B cell (primary cell): ENCODE measurements around the gene ANKRD33B.

Source experiments
- EZH2 ChIP-seq: IDR thresholded peaks from 2 replicates; pipeline ENCODE4 v1.6.1; 2012; ENCODE audit warnings: borderline replicate concordance, low read depth, mild to moderate bottlenecking, moderate library complexity, low read length; ENCODE audit not compliant: insufficient read depth, poor library complexity, severe bottlenecking
- TF ChIP-seq, protein P1 (sequence below): fragments of 200-600 bp; IDR thresholded peaks from one replicate; pipeline ENCODE4 v1.8.0; 2022; ENCODE audit warnings: antibody characterized with exemption, mild to moderate bottlenecking

DNA sequence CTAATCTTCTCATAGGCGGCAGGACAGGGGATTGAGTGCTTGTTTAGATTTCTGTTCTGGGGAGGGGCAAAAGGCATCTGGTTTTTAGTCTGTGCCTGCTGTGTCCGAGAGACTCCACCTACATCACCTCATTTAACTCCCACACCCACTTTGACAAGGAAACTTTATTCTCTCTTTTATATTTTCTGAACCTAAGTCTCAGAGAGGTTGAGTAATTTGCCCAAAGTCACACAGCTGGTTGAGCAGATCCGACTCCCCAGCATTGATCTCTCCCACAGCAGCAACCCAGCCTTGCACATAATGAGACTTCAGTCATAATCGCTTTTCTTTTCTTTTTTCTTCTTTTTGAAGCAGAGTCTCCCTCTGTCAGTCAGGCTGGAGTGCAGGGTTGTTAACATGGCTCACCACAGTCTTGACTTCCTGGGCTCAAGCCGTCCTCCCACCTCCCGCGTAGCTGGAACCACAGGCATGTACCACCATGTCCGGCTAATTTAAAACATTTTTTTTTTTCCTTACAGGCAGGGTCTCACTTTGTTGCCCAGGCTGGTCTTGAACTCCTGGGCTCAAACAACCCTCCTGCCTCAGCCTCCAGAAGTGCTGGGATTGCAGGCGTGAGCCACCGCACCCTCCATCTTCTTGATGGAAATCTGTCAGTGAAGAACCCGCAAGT is 36.5 kb upstream of the ANKRD33B start:
- TF ChIP-seq, protein P1, sequence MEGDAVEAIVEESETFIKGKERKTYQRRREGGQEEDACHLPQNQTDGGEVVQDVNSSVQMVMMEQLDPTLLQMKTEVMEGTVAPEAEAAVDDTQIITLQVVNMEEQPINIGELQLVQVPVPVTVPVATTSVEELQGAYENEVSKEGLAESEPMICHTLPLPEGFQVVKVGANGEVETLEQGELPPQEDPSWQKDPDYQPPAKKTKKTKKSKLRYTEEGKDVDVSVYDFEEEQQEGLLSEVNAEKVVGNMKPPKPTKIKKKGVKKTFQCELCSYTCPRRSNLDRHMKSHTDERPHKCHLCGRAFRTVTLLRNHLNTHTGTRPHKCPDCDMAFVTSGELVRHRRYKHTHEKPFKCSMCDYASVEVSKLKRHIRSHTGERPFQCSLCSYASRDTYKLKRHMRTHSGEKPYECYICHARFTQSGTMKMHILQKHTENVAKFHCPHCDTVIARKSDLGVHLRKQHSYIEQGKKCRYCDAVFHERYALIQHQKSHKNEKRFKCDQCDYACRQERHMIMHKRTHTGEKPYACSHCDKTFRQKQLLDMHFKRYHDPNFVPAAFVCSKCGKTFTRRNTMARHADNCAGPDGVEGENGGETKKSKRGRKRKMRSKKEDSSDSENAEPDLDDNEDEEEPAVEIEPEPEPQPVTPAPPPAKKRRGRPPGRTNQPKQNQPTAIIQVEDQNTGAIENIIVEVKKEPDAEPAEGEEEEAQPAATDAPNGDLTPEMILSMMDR, result no peak
- TF ChIP-seq EZH2, result no peak
